Uterus (tissue), 4 donors: ENCODE results near the gene TGM2. TPM values are rescaled to one million over a fixed set of nuclear protein-coding genes. Genes with fewer than 3 reads are reported as not detected.

ENCODE experiments used
- DNase-seq, 2 donors: peaks; one replicate each; pipeline ENCODE4 v3.0.0-alpha.2; 2019 to 2020
- H3K27ac ChIP-seq, 2 donors: fragments of 200-600 bp; sonication (generic); 1 replicate in 1 of 2; 2 replicates in 1 of 2; pipeline ENCODE4 v1.5.1; 2016 to 2018
- H3K27me3 ChIP-seq, 2 donors: fragments of 200-600 bp; sonication (generic); one replicate each; pipeline ENCODE4 v1.5.1; 2018 to 2019; ENCODE audit warnings: control low read depth in 1 of 2
- H3K36me3 ChIP-seq, 2 donors: fragments of 200-600 bp; sonication (generic); one replicate each; pipeline ENCODE4 v1.5.1; 2019; ENCODE audit warnings: control low read depth in 1 of 2
- H3K4me1 ChIP-seq, 2 donors: fragments of 200-600 bp; sonication (generic); one replicate each; pipeline ENCODE4 v1.5.1; 2018 to 2019; ENCODE audit warnings: control low read depth in 1 of 2
- H3K4me3 ChIP-seq, 2 donors: fragments of 200-600 bp; sonication (generic); 1 replicate in 1 of 2; 2 replicates in 1 of 2; pipeline ENCODE4 v1.5.1; 2018 to 2019; ENCODE audit warnings: mild to moderate bottlenecking in 1 of 2
- H3K9me3 ChIP-seq, 2 donors: fragments of 200-600 bp; sonication (generic); one replicate each; pipeline ENCODE4 v1.5.1; 2019; ENCODE audit warnings: control low read depth in 1 of 2
- POLR2A ChIP-seq, 2 donors: fragments of 450-650 bp; IDR thresholded peaks; one replicate each; pipeline ENCODE4 v1.6.1; 2016; ENCODE audit warnings: antibody characterized with exemption in 2 of 2, mild to moderate bottlenecking in 1 of 2, moderate library complexity in 1 of 2
- intact Hi-C: fragments of 100-400 bp; cut with DNase I; formaldehyde crosslinking; loops from one replicate; pipeline ENCODE4 v1.15.1; 2023; ENCODE audit warnings: low total_unique reads
- total RNA-seq, 4 donors: library from RNA; depleted of rRNA in 3 of 4; stranded (reverse); fragments of >200 nt in 3 of 4; gene quantifications; one replicate each; pipeline versions ENCODE4 v1.1.0 to v1.2.4, GENCODE V29; 2014 to 2023
- TF ChIP-seq, protein P1 (sequence below), 4 experiments: fragments of 200-600 bp in 2 of 4; fragments of 450-650 bp in 2 of 4; sonication (generic) in 2 of 4; IDR thresholded peaks; one replicate each; pipeline ENCODE4 v1.5.1; 2016 to 2019; ENCODE audit warnings: antibody characterized with exemption in 4 of 4, mild to moderate bottlenecking in 2 of 4, moderate library complexity in 1 of 4
- donor health status: DM: yes; HTN: yes; CAD: no.

Gene TGM2
- total RNA-seq, 4 donors from 2014 or later: 136 to 639 (median 209) TPM

- no peaks in the 10 kb centered on the region for H3K4me1 ChIP-seq
- intact Hi-C loops: no loop called here
- H3K27ac ChIP-seq: no peak overlapping the region
- TF ChIP-seq, protein P1, sequence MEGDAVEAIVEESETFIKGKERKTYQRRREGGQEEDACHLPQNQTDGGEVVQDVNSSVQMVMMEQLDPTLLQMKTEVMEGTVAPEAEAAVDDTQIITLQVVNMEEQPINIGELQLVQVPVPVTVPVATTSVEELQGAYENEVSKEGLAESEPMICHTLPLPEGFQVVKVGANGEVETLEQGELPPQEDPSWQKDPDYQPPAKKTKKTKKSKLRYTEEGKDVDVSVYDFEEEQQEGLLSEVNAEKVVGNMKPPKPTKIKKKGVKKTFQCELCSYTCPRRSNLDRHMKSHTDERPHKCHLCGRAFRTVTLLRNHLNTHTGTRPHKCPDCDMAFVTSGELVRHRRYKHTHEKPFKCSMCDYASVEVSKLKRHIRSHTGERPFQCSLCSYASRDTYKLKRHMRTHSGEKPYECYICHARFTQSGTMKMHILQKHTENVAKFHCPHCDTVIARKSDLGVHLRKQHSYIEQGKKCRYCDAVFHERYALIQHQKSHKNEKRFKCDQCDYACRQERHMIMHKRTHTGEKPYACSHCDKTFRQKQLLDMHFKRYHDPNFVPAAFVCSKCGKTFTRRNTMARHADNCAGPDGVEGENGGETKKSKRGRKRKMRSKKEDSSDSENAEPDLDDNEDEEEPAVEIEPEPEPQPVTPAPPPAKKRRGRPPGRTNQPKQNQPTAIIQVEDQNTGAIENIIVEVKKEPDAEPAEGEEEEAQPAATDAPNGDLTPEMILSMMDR (IDR thresholded peaks at IDR 0.05): no peak
- TF ChIP-seq POLR2A (IDR thresholded peaks at IDR 0.05): no peak
- H3K9me3 ChIP-seq: no peaks in the 10 kb centered on the region
- no peaks in the 10 kb centered on the region for H3K36me3 ChIP-seq
- no peaks in the 10 kb centered on the region for H3K27me3 ChIP-seq
- no peak overlapping the region for H3K4me3 ChIP-seq
- peak in 1 of 2 donors; percentile 52 for DNase-seq
These were observed 8.4 kb upstream of the TGM2 start for GRCh38 chr20:38173237-38174156.

GRCh38 chr20:38172408-38172807 lies 7.3 kb upstream of the TGM2 start:
- Histone ChIP-seq H3K4me3 (no peak overlapping the region), H3K27ac (no peak overlapping the region), H3K27me3 (no peaks in the 10 kb centered on the region), H3K9me3 (no peaks in the 10 kb centered on the region), H3K36me3 (no peaks in the 10 kb centered on the region), H3K4me1 (no peaks in the 10 kb centered on the region)
- no peak for TF ChIP-seq POLR2A (IDR thresholded peaks at IDR 0.05)
- TF ChIP-seq, protein P1 (IDR thresholded peaks at IDR 0.05): no peak
- intact Hi-C loops: no loop called here
- no peak for DNase-seq

- Histone ChIP-seq H3K4me3 (no peak overlapping the region), H3K27me3 (no peaks in the 10 kb centered on the region), H3K9me3 (no peaks in the 10 kb centered on the region), H3K27ac (peak overlapping the region in 1 of 2 donors; percentile 46), H3K4me1 (no peaks in the 10 kb centered on the region), H3K36me3 (no peaks in the 10 kb centered on the region)
- intact Hi-C loops: no loop called here
- TF ChIP-seq POLR2A (IDR thresholded peaks at IDR 0.05): no peak
- TF ChIP-seq, protein P1 (IDR thresholded peaks at IDR 0.05): no peak
- no peak for DNase-seq
These were observed 6.6 kb upstream of the TGM2 start for GRCh38 chr20:38171675-38172043.

GRCh38 chr20:38170826-38171674 lies 6.0 kb upstream of the TGM2 start:
- intact Hi-C loops: no loop called here
- DNase-seq: no peak
- no peaks in the 10 kb centered on the region for H3K27me3 ChIP-seq
- no peaks in the 10 kb centered on the region for H3K9me3 ChIP-seq
- H3K4me3 ChIP-seq: no peak overlapping the region
- no peaks in the 10 kb centered on the region for H3K4me1 ChIP-seq
- H3K36me3 ChIP-seq: no peaks in the 10 kb centered on the region
- peak overlapping the region; percentile 38 to 46 for H3K27ac ChIP-seq
- TF ChIP-seq, protein P1 (IDR thresholded peaks at IDR 0.05): no peak
- no peak for TF ChIP-seq POLR2A (IDR thresholded peaks at IDR 0.05)
